Thyroid gland (tissue), 4 donors: ENCODE data around the gene PLXNC1. TPM values are rescaled to one million over a fixed set of nuclear protein-coding genes. Genes with fewer than 3 reads are reported as not detected.

Experiments used
- DNase-seq, 2 donors: peaks; one replicate each; pipeline ENCODE4 v3.0.0-alpha.2; 2019
- H3K27ac ChIP-seq, 3 donors: fragments of 200-600 bp; sonication (generic); 1 replicate in 2 of 3; 2 replicates in 1 of 3; pipeline ENCODE4 v1.5.1; 2016 to 2019; ENCODE audit warnings: mild to moderate bottlenecking in 1 of 3, moderate library complexity in 1 of 3
- H3K27me3 ChIP-seq: fragments of 200-600 bp; sonication (generic); one replicate; pipeline ENCODE4 v1.5.1; 2019
- H3K36me3 ChIP-seq, 2 donors: fragments of 200-600 bp; sonication (generic); one replicate each; pipeline ENCODE4 v1.5.1; 2016 to 2019
- H3K4me1 ChIP-seq, 2 donors: fragments of 200-600 bp; sonication (generic); one replicate each; pipeline ENCODE4 v1.5.1; 2017 to 2019
- H3K4me3 ChIP-seq, 3 donors: fragments of 200-600 bp; sonication (generic); replicated peaks in 1 of 3; 1 replicate in 2 of 3; 2 replicates in 1 of 3; pipeline ENCODE4 v1.5.1; 2016; ENCODE audit warnings: mild to moderate bottlenecking in 1 of 3
- H3K9me3 ChIP-seq: fragments of 200-600 bp; sonication (generic); one replicate; pipeline ENCODE4 v1.5.1; 2017
- CTCF ChIP-seq, 6 experiments: fragments of 200-600 bp in 3 of 6; fragments of 450-650 bp in 3 of 6; sonication (generic) in 3 of 6; IDR thresholded peaks; one replicate each; pipeline ENCODE4 v1.5.1; 2016 to 2019; ENCODE audit warnings: antibody characterized with exemption in 6 of 6, mild to moderate bottlenecking in 2 of 6, inconsistent platforms in 1 of 6, moderate library complexity in 1 of 6
- POLR2A ChIP-seq, 2 donors: fragments of 450-650 bp; IDR thresholded peaks; one replicate each; pipeline ENCODE4 v1.6.1; 2017; ENCODE audit warnings: antibody characterized with exemption in 2 of 2, mild to moderate bottlenecking in 2 of 2, moderate library complexity in 1 of 2
- WGBS, 2 donors: methylation state at CpG; one replicate each; pipeline ENCODE4 v1.1.5; 2017; 5-methylcytosine and 5-hydroxymethylcytosine counted together
- intact Hi-C: fragments of 100-400 bp; cut with DNase I; formaldehyde crosslinking; loops from one replicate; pipeline ENCODE4 v1.15.1; 2023
- total RNA-seq, 4 donors: library from RNA; depleted of rRNA; stranded (reverse); fragments of >200 nt; gene quantifications; one replicate each; pipeline ENCODE4 v1.2.3, GENCODE V29; 2016

Gene PLXNC1
- total RNA-seq, 4 donors from 2014 or later, result 4.5 to 7.2 (median 5.1) TPM

GRCh38 chr12:94285943-94286582 lies 137.7 kb downstream of the PLXNC1 start:
- TF ChIP-seq POLR2A (IDR thresholded peaks at IDR 0.05) (no peak), CTCF (IDR thresholded peaks at IDR 0.05) (no peak)
- intact Hi-C loops, result no loop called here
- no peaks in the 10 kb centered on the region for H3K27me3 ChIP-seq
- peaks cover 30 to 57% of the 10 kb centered on the region in 2 donors for H3K4me1 ChIP-seq
- no peaks in the 10 kb centered on the region for H3K36me3 ChIP-seq
- H3K27ac ChIP-seq, result no peak overlapping the region
- no peak overlapping the region for H3K4me3 ChIP-seq
- no peaks in the 10 kb centered on the region for H3K9me3 ChIP-seq
- 91 to 94% methylated on average over 8 of the region's 8 CpGs for WGBS, 2 donors
- DNase-seq, result no peak

GRCh38 chr12:94286583-94287244 lies 138.3 kb downstream of the PLXNC1 start:
- H3K27me3 ChIP-seq, result no peaks in the 10 kb centered on the region
- WGBS, 2 donors, result 53 to 64% methylated on average over 4 of the region's 4 CpGs
- no peaks in the 10 kb centered on the region for H3K9me3 ChIP-seq
- H3K36me3 ChIP-seq, result no peaks in the 10 kb centered on the region
- peak in 1 of 2 donors; percentile 10 for DNase-seq
- intact Hi-C loops, result no loop called here
- H3K27ac ChIP-seq, result no peak overlapping the region
- TF ChIP-seq CTCF (IDR thresholded peaks at IDR 0.05), result no peak
- TF ChIP-seq POLR2A (IDR thresholded peaks at IDR 0.05), result no peak
- H3K4me3 ChIP-seq, result no peak overlapping the region
- H3K4me1 ChIP-seq, result peaks cover 25 to 52% of the 10 kb centered on the region in 2 donors

GRCh38 chr12:94287245-94287628 lies 138.9 kb downstream of the PLXNC1 start:
- Histone ChIP-seq H3K4me1 (peaks cover 23 to 47% of the 10 kb centered on the region in 2 donors), H3K9me3 (no peaks in the 10 kb centered on the region), H3K4me3 (no peak overlapping the region), H3K27me3 (no peaks in the 10 kb centered on the region), H3K27ac (no peak overlapping the region), H3K36me3 (no peaks in the 10 kb centered on the region)
- DNase-seq, result no peak
- TF ChIP-seq POLR2A (IDR thresholded peaks at IDR 0.05), result no peak
- no peak for TF ChIP-seq CTCF (IDR thresholded peaks at IDR 0.05)
- intact Hi-C loops, result no loop called here
- WGBS, 2 donors, result 71 to 80% methylated on average over 10 of the region's 10 CpGs

GRCh38 chr12:94289461-94290312 lies 141.3 kb downstream of the PLXNC1 start:
- no peaks in the 10 kb centered on the region for H3K9me3 ChIP-seq
- H3K36me3 ChIP-seq, result no peaks in the 10 kb centered on the region
- intact Hi-C loops, result no loop called here
- H3K27ac ChIP-seq, result peak overlapping the region; percentile 53 to 79 (median 79)
- H3K4me3 ChIP-seq, result no peak overlapping the region
- peaks cover 15 to 36% of the 10 kb centered on the region in 2 donors for H3K4me1 ChIP-seq
- WGBS, 2 donors, result 27 to 29% methylated on average over 13 of the region's 13 CpGs
- peak; percentile 75 for DNase-seq
- no peak for TF ChIP-seq CTCF (IDR thresholded peaks at IDR 0.05)
- no peak for TF ChIP-seq POLR2A (IDR thresholded peaks at IDR 0.05)
- no peaks in the 10 kb centered on the region for H3K27me3 ChIP-seq
